ENCODE measurements around the gene PPM1E. TPM values are rescaled to one million over a fixed set of nuclear protein-coding genes. Genes with fewer than 3 reads are reported as not detected.

Gene PPM1E
- total RNA-seq, 2 donors from 2014 or later = 0.26 to 0.66 TPM

DNA sequence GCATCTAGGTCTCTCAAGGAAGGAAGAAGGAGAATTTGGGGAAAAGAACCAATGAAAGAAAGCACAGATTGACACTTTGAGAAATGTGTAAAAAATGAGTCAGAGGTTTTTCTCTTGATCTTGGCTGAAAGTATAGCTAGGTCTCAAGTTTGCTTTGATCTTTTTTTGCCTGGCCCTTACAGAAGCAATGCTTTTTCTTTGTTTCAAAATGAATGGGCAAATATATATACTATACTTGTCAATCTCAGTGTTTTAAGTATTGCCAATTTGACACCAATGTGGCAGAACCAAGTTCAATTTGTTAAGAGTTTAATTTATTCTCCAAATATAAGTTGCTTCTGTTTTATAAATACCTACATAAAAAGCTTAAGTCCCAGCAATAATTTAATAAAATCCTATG lies 119.6 kb downstream of the PPM1E start:
- ATAC-seq = no peak
- no peaks in the 10 kb centered on the region for H3K27me3 ChIP-seq
- H3K4me1 ChIP-seq = no peaks in the 10 kb centered on the region
- no peak overlapping the region for H3K27ac ChIP-seq
- no peaks in the 10 kb centered on the region for H3K9me3 ChIP-seq
- no peaks in the 10 kb centered on the region for H3K36me3 ChIP-seq (replicated peaks in 1 of 2; ENCODE audit: insufficient read depth in 1 of 2, low read depth in 2 of 2)
- TF ChIP-seq, protein P1, sequence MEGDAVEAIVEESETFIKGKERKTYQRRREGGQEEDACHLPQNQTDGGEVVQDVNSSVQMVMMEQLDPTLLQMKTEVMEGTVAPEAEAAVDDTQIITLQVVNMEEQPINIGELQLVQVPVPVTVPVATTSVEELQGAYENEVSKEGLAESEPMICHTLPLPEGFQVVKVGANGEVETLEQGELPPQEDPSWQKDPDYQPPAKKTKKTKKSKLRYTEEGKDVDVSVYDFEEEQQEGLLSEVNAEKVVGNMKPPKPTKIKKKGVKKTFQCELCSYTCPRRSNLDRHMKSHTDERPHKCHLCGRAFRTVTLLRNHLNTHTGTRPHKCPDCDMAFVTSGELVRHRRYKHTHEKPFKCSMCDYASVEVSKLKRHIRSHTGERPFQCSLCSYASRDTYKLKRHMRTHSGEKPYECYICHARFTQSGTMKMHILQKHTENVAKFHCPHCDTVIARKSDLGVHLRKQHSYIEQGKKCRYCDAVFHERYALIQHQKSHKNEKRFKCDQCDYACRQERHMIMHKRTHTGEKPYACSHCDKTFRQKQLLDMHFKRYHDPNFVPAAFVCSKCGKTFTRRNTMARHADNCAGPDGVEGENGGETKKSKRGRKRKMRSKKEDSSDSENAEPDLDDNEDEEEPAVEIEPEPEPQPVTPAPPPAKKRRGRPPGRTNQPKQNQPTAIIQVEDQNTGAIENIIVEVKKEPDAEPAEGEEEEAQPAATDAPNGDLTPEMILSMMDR (IDR thresholded peaks at IDR 0.05) = no peak
- TF ChIP-seq POLR2A (IDR thresholded peaks at IDR 0.05) = no peak
- no peak overlapping the region for H3K4me3 ChIP-seq
- no peak for DNase-seq
- intact Hi-C loops (cut with DNase I) = no loop called here

DNA sequence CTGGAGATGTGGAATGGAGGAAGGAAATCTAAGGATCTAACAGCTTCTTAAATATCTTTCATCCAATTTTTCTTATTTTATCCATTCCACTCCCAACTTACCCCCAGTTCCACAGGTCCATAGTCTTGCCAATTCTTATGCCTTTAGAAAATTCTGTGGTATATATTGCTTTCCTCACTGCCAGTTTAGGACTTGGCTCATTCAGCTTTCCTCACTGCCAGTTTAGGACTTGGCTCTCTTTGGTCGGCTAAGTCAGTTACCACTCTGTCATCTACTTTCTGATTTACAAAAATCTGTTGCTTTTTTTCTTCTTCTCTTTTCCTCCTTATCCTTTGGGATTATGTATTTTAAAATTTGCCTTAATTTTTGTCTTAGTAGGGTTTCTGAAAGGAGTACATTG lies 128.5 kb downstream of the PPM1E start:
- Histone ChIP-seq H3K27me3 (no peaks in the 10 kb centered on the region), H3K36me3 (replicated peaks in 1 of 2; ENCODE audit: insufficient read depth in 1 of 2, low read depth in 2 of 2) (no peaks in the 10 kb centered on the region), H3K27ac (no peak overlapping the region), H3K9me3 (no peaks in the 10 kb centered on the region), H3K4me3 (no peak overlapping the region), H3K4me1 (no peaks in the 10 kb centered on the region)
- DNase-seq (no peak), ATAC-seq (no peak)
- 81 to 87% methylated on average over 1 of the region's 1 CpG for WGBS, 2 donors
- intact Hi-C loops (cut with DNase I) = no loop called here
- no peak for TF ChIP-seq POLR2A (IDR thresholded peaks at IDR 0.05)
- TF ChIP-seq, protein P1 (IDR thresholded peaks at IDR 0.05) = no peak

DNA sequence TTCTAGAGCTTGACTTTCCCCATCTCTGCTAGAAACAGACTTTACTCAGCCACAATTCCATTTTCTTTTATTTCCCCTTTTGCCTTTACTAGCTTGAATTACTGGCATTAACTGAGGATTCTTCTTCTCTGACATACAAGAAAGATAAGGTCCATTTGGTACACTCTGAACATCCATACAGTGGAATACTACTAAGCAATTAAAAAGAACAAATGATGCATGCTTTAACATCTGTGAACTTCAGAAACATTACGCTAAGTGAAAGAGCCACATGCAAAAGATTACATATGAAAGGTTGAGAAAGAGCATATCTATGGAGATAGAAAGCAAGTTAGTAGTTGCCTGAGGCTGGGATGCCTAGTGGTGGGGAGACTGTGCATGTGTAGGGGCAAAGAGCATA lies 130.9 kb downstream of the PPM1E start:
- Histone ChIP-seq H3K36me3 (replicated peaks in 1 of 2; ENCODE audit: insufficient read depth in 1 of 2, low read depth in 2 of 2) (no peaks in the 10 kb centered on the region), H3K27me3 (no peaks in the 10 kb centered on the region), H3K9me3 (no peaks in the 10 kb centered on the region), H3K27ac (no peak overlapping the region), H3K4me3 (no peak overlapping the region), H3K4me1 (no peaks in the 10 kb centered on the region)
- ATAC-seq (no peak), DNase-seq (no peak)
- TF ChIP-seq POLR2A (IDR thresholded peaks at IDR 0.05) = no peak
- TF ChIP-seq, protein P1 (IDR thresholded peaks at IDR 0.05) = no peak
- 61 to 65% methylated on average over 1 of the region's 1 CpG for WGBS, 2 donors
- intact Hi-C loops (cut with DNase I) = no loop called here

DNA sequence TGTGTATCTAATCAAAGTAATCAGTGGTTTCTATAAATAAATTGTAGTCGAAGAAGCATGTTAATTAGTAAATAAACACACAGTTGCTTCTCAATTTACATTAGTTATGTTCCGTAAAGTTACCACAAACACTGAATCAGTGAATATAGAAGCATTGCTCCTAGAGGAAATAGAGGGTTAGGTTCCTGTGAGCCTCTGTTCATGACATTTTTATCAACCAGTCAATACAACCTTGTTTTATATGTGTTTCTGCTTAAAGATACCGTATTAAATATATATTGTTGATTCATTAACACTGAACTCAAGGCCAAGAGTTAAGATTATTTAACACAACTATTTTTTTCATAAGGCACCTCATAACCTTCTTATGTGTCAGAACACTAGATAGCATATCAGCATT lies 134.3 kb downstream of the PPM1E start:
- Histone ChIP-seq H3K4me3 (no peak overlapping the region), H3K9me3 (no peaks in the 10 kb centered on the region), H3K4me1 (no peaks in the 10 kb centered on the region), H3K27ac (no peak overlapping the region), H3K36me3 (replicated peaks in 1 of 2; ENCODE audit: insufficient read depth in 1 of 2, low read depth in 2 of 2) (no peaks in the 10 kb centered on the region), H3K27me3 (no peaks in the 10 kb centered on the region)
- intact Hi-C loops (cut with DNase I) = no loop called here
- DNase-seq (no peak), ATAC-seq (no peak)
- WGBS, 2 donors = 70 to 75% methylated on average over 3 of the region's 3 CpGs
- TF ChIP-seq, protein P1 (IDR thresholded peaks at IDR 0.05) = no peak
- TF ChIP-seq POLR2A (IDR thresholded peaks at IDR 0.05) = no peak

DNA sequence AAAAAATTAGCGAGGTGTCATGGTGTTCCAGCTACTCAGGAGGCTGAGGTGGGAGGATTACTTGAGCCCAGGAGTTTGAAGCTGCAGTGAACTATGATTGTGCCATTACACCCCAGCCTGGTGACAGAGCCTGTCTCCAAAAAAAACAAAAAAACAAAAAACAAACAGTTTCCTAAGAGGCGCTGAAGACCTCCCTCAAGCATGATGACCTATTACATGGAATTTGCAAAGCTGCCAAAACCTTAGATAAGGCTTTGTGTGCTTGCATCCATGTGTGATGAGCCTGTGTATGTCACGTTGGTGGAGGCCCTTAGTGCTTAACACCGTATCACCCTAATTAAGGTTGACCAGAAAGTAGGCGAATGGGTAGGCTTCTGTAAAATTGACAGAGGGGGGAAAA lies 143.5 kb downstream of the PPM1E start:
- 67 to 72% methylated on average over 5 of the region's 5 CpGs for WGBS, 2 donors

More for the DNA sequence above, 143.5 kb downstream of the PPM1E start:
- no peak for DNase-seq
- Histone ChIP-seq H3K4me1 (no peaks in the 10 kb centered on the region), H3K36me3 (replicated peaks in 1 of 2; ENCODE audit: insufficient read depth in 1 of 2, low read depth in 2 of 2) (no peaks in the 10 kb centered on the region), H3K9me3 (no peaks in the 10 kb centered on the region), H3K27ac (no peak overlapping the region), H3K4me3 (no peak overlapping the region), H3K27me3 (no peaks in the 10 kb centered on the region)
- no peak for ATAC-seq
- intact Hi-C loops (cut with DNase I) = no loop called here
- TF ChIP-seq POLR2A (IDR thresholded peaks at IDR 0.05) = no peak
- TF ChIP-seq, protein P1 (IDR thresholded peaks at IDR 0.05) = no peak

All from body of pancreas (tissue), 4 donors.